ENCODE data around the gene OLFM3. TPM values are rescaled to one million over a fixed set of nuclear protein-coding genes. Genes with fewer than 3 reads are reported as not detected.

Gene OLFM3
- polyA plus RNA-seq, 3 donors, result 27.1 to 33.0 (median 29.5) TPM

- DNase-seq, result no peak
Measured at GRCh38 chr1:101959456-101959855, 37.3 kb downstream of the OLFM3 start.

- DNase-seq, result no peak
Measured at GRCh38 chr1:101957771-101958170, 39.0 kb downstream of the OLFM3 start.

GRCh38 chr1:101953623-101954022 lies 43.1 kb downstream of the OLFM3 start:
- DNase-seq, result no peak

DNA sequence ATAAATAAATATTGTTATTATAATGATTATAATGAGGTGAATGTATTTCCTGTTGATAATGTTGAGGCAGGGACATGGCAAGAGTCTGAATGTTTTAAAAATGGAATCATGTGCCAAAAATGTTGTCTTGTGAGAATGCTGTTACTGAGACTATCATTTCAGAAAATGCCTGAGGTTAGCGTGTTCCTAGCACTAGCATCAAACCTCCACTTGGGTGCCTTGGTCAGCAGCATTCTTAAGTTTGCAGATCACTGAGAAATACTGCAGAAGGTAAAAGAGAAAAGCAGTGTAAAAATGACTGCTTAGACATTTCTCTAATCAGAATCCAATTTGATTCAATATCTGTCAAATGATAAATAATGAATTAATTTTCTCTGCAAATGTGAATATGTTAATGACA lies 50.8 kb downstream of the OLFM3 start:
- DNase-seq, result no peak

DNA sequence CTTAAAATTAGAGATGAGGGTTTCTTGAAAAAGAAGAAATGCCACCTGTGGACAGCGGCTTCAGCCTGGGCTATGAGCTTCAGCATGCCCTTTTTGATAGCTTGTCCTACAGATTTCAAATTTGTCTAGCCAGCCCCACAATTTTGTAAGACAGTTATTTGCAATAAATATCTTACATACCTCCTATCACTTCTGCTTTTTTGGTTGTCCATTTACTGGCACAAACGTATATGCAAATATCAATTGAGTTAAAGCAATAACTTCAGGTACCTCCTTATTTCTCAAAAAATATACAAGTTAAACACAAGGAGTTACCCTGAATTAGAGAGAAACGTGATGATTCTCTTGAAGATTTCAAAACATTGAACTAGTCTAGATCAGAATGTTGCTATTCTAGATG lies 53.5 kb downstream of the OLFM3 start:
- DNase-seq, result no peak

- no peak for DNase-seq
Measured at GRCh38 chr1:101942516-101943193, 54.1 kb downstream of the OLFM3 start.

DNA sequence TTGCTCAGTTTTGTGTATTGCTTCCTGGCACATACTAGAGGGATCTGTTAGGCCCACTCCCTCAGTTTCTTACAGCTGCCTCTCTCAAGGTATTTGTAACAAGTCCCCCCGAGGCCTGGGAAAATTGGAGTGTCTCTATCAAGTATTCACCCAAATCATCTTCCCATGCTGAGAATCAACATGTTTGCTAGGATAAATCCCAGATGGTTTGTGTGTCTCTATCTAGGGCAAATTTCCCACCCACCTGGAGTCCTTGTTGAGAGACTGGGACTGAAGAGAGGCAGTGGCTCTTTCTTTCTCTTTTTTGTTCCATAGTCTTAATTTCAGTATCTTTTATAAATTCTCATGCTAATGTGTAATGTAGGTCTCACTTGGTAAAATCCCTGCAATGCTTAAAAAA lies 58.0 kb downstream of the OLFM3 start:
- DNase-seq, result no peak

GRCh38 chr1:101929343-101929742 lies 67.4 kb downstream of the OLFM3 start:
- DNase-seq, result peak; percentile 10

DNA sequence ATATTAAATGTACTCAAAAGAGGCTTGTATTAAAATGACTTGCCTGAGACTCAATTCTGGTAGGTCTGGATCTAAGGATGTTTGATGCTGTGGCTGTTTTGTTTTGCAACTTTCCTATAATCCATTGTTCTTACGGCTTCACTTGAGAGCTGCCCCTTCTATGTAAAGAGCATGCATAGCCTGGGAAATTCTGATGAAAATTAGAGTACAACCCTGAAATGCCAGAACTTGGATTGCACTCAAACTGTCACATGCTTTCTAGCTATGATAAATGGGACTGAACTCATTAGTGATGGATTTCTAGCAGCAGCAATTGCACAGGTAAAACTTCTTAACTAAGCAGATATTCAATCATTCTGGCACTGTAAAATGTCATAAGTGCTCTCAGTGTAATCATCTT lies 67.9 kb downstream of the OLFM3 start:
- DNase-seq, result no peak

DNA sequence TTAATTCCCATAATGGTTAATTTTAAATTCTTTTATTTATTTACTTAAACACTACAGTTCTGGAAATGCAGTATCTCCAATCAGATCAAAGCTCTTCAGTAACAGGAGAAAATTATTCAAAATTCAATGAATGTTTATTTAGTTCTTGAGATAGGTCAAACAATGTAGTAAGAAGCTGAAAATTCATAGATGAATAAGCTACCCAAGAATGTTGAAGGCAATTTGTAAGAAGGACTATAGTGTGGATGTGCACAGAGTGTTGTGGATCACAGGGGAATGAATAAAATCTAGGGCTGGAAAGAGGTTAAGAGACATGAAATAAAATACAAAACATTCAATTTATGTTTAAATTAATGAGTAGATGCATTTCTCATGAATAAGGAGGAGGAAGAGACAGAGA lies 72.0 kb downstream of the OLFM3 start:
- DNase-seq, result no peak

- no peak for DNase-seq
Measured at GRCh38 chr1:101920577-101920976, 76.1 kb downstream of the OLFM3 start.

DNA sequence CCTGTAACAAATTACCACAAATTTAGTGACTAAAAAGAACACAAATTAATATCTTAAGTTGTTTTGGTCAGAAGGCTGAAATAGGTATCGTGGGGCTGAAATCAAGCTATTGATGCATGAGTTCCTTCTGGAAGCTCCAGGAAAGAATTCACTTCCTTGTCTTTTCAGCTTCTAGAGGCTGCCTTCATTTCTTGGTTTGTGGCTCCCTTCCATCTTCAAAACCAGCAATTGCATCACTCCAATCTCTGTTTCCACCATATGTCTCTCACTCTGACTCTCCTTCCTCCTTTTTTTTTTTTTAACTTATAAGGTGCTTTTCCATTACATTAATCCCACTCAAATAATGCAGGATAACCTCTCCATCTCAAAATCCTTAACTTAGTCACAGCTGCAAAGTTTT lies 78.4 kb downstream of the OLFM3 start:
- DNase-seq, result no peak

GRCh38 chr1:101915597-101915996 lies 81.1 kb downstream of the OLFM3 start:
- no peak for DNase-seq

DNA sequence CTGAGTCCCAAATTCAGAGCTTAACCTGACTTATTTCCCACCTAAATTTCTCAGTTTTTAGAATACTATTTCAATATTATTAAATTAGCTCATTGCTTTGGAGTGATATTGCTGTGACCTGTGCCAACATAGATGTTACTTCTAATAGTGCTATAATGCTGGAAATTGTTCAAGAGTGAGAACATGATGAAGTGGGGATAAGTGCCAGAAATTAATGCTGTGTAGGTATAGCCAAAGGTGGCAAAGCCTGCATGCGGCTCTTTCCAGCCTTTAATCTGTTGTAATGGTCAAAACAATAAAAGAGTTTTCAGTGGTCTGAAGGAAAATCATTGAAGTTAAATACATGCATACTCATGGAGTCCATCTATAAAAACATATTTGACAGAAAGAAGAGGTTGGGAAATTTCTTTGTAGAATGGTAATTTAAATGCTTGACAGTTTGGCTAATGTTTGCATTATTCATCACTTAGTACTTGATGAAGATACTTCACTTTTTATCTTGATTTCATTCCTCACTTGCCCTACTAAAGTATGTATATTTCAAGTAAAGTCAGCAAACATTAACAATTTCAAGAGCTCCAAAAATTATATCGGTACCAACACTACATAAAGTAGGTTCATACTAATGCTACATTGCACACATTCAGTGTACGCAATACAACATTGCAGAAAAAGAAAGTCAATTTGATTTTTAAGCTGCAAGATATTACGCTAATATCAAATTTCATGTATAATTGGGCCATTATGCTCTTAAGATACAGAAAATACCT lies 82.1 kb downstream of the OLFM3 start:
- no peak for DNase-seq

GRCh38 chr1:101911894-101912293 lies 84.8 kb downstream of the OLFM3 start:
- DNase-seq, result no peak

DNA sequence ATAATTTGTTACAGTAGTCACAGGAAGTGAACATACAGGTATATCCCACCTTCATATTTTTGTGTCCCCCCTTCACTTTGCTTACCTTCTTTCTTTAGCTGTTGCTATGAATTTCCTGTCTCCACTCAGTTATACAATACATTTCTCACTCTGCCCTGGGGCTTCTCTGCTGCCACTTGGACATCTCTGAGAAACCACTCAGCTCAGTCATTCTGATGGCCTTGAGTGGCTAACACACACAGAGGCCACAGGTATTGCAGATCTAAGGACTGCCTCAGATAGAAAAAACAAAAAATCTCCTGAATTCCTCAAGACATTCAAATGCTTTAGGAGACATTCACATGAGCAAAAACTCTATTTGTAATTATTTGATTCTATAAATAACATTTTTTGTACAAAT lies 87.7 kb downstream of the OLFM3 start:
- no peak for DNase-seq

GRCh38 chr1:101907264-101907663 lies 89.5 kb downstream of the OLFM3 start:
- DNase-seq, result no peak

GRCh38 chr1:101905283-101905835 lies 91.4 kb downstream of the OLFM3 start:
- no peak for DNase-seq

- DNase-seq, result no peak
Measured at GRCh38 chr1:101902199-101902598, 94.5 kb downstream of the OLFM3 start.

GRCh38 chr1:101898137-101898536 lies 98.6 kb downstream of the OLFM3 start:
- no peak for DNase-seq

GRCh38 chr1:101884621-101885020 lies 112.1 kb downstream of the OLFM3 start:
- DNase-seq, result no peak

DNA sequence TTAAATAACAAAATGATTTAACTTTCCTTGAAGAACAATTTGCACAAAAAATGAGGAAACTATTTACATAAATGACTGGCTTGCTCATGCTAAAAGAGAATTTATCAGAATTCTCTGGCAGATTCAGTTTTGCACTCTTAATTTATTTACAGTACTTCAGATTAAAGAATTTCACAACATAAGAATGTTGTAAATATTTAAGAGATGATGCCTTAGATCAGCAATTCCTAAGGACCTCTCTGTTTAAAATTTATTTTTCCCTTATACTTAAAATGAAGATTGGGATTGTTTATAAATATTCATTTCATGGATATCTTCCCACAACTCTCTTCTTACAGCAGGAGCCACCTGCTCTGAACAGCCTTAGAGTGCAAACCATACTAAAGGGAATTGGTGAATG lies 120.8 kb downstream of the OLFM3 start:
- DNase-seq, result no peak

GRCh38 chr1:101873672-101874071 lies 123.1 kb downstream of the OLFM3 start:
- no peak for DNase-seq

All from renal pelvis (tissue), 4 donors.